PC-9 (cell line): ENCODE measurements around the gene ISM1. TPM values are rescaled to one million over a fixed set of nuclear protein-coding genes. Genes with fewer than 3 reads are reported as not detected.

Source experiments
- BruUV-seq: library from RNA; stranded (reverse); fragments of 400-500 nt; replicated peaks from 2 replicates; lab custom pipeline; 2021; lab: Mats Ljungman, UMichigan
- CTCF ChIA-PET: fragments of 300-600 bp; sonication (Branson Sonifier 250); formaldehyde crosslinking; loops from one replicate; lab custom pipeline; 2022; ENCODE audit warnings: antibody characterized with exemption; lab: Charles Lee
- POLR2A ChIA-PET: fragments of 300-600 bp; sonication (Branson Sonifier 250); formaldehyde crosslinking; loops from one replicate; lab custom pipeline; 2022; ENCODE audit warnings: antibody characterized with exemption; ENCODE audit not compliant: unreplicated experiment; lab: Charles Lee
- DNase-seq, 2 experiments: peaks; one replicate each; pipeline versions ENCODE4 v3.0.0 to v3.0.0-alpha.2; 2015 to 2022; ENCODE audit warnings: mixed read lengths in 1 of 2
- H2AFZ ChIP-seq: fragments of 200-600 bp; sonication (generic); 2 replicates; pipeline ENCODE4 v1.8.1; 2017; ENCODE audit warnings: antibody characterized with exemption
- H3F3A ChIP-seq: fragments of 200-600 bp; sonication (generic); 2 replicates; pipeline ENCODE4 v1.8.1; 2017; ENCODE audit warnings: antibody characterized with exemption, mild to moderate bottlenecking, low read depth; ENCODE audit not compliant: insufficient read depth
- H3K27ac ChIP-seq: fragments of 200-600 bp; sonication (generic); 2 replicates; pipeline ENCODE4 v1.6.1; 2016; ENCODE audit warnings: mixed run types
- H3K27me3 ChIP-seq: fragments of 200-600 bp; sonication (generic); 2 replicates; pipeline ENCODE4 v1.6.1; 2016; ENCODE audit warnings: low read depth, mixed run types; ENCODE audit not compliant: insufficient read depth
- H3K36me3 ChIP-seq: fragments of 200-600 bp; sonication (generic); 2 replicates; pipeline ENCODE4 v1.6.1; 2016; ENCODE audit warnings: low read depth, mixed run types
- H3K4me1 ChIP-seq: fragments of 200-600 bp; sonication (generic); replicated peaks from 2 replicates; pipeline ENCODE4 v1.6.1; 2016; ENCODE audit warnings: mixed run types; ENCODE audit not compliant: insufficient read depth
- H3K4me2 ChIP-seq: fragments of 200-600 bp; sonication (generic); 2 replicates; pipeline ENCODE4 v1.6.1; 2017; ENCODE audit warnings: mixed run types
- H3K4me3 ChIP-seq: fragments of 200-600 bp; sonication (generic); 2 replicates; pipeline ENCODE4 v1.6.1; 2016; ENCODE audit warnings: mixed run types
- H3K79me2 ChIP-seq: fragments of 200-600 bp; sonication (generic); 2 replicates; pipeline ENCODE4 v1.6.1; 2017; ENCODE audit warnings: low read depth, mixed run types
- H3K9me2 ChIP-seq: fragments of 200-600 bp; sonication (generic); 2 replicates; pipeline ENCODE4 v1.8.1; 2017; ENCODE audit warnings: mild to moderate bottlenecking; ENCODE audit not compliant: insufficient read depth
- H3K9me3 ChIP-seq: fragments of 200-600 bp; sonication (generic); 2 replicates; pipeline ENCODE4 v1.8.1; 2016; ENCODE audit warnings: low read depth; ENCODE audit not compliant: insufficient read depth
- H4K20me1 ChIP-seq: fragments of 200-600 bp; sonication (generic); 2 replicates; pipeline ENCODE4 v1.8.1; 2017; ENCODE audit not compliant: insufficient read depth
- EZH2 ChIP-seq: fragments of 200-600 bp; sonication (generic); IDR thresholded peaks from 2 replicates; pipeline ENCODE4 v1.8.0; 2017; ENCODE audit warnings: antibody characterized with exemption, low read depth
- intact Hi-C: fragments of 100-400 bp; cut with micrococcal nuclease; formaldehyde crosslinking; loops from one replicate; pipeline ENCODE4 v1.10.0; 2022; ENCODE audit not compliant: unreplicated experiment
- total RNA-seq: library from RNA; stranded (reverse); gene quantifications from 2 replicates; pipeline ENCODE4 v1.2.3, GENCODE V29; 2021
- TF ChIP-seq, protein P1 (sequence below): fragments of 200-600 bp; sonication (generic); conservative IDR thresholded peaks from 2 replicates; pipeline ENCODE4 v1.6.1; 2017; ENCODE audit warnings: mixed run types, antibody characterized with exemption, mild to moderate bottlenecking, moderate library complexity

The ISM1 gene
- total RNA-seq, 1 experiment from 2014 or later: not detected

- DNase-seq: no peak
- H3K9me2 ChIP-seq: no peaks in the 10 kb centered on the region
- H3K27me3 ChIP-seq: no peaks in the 10 kb centered on the region
- POLR2A ChIA-PET: interaction anchor here (0.6 to 0.7 kb wide), 2 partner anchors 21 to 49 kb away, joined by 6 read pairs; no protein-coding TSS in a partner anchor
- H3K9me3 ChIP-seq: no peaks in the 10 kb centered on the region
- TF ChIP-seq, protein P1, sequence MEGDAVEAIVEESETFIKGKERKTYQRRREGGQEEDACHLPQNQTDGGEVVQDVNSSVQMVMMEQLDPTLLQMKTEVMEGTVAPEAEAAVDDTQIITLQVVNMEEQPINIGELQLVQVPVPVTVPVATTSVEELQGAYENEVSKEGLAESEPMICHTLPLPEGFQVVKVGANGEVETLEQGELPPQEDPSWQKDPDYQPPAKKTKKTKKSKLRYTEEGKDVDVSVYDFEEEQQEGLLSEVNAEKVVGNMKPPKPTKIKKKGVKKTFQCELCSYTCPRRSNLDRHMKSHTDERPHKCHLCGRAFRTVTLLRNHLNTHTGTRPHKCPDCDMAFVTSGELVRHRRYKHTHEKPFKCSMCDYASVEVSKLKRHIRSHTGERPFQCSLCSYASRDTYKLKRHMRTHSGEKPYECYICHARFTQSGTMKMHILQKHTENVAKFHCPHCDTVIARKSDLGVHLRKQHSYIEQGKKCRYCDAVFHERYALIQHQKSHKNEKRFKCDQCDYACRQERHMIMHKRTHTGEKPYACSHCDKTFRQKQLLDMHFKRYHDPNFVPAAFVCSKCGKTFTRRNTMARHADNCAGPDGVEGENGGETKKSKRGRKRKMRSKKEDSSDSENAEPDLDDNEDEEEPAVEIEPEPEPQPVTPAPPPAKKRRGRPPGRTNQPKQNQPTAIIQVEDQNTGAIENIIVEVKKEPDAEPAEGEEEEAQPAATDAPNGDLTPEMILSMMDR: no peak
- TF ChIP-seq EZH2: no peak
- H3K4me3 ChIP-seq: no peak overlapping the region
- no peaks in the 10 kb centered on the region; the same call in 1 of the 2 replicates for H4K20me1 ChIP-seq
- no peak overlapping the region for H3K4me2 ChIP-seq
- H3F3A ChIP-seq: no peaks in the 10 kb centered on the region
- H3K27ac ChIP-seq: no peak overlapping the region
- no peaks in the 10 kb centered on the region for H3K79me2 ChIP-seq
- 0 out of 2 replicates have a peak, but pooled peaks cover 14% of the 10 kb centered on the region for H3K4me1 ChIP-seq
- CTCF ChIA-PET: interaction anchor here (0.5 kb wide), 1 partner anchor 877 kb away, joined by 4 read pairs; no protein-coding TSS in a partner anchor
- intact Hi-C loops: no loop called here
- BruUV-seq: no TSS peak
- H2AFZ ChIP-seq: no peak overlapping the region
- no peaks in the 10 kb centered on the region for H3K36me3 ChIP-seq
These were observed 7.7 kb upstream of the ISM1 start for GRCh38 chr20:13213335-13213734.

DNA sequence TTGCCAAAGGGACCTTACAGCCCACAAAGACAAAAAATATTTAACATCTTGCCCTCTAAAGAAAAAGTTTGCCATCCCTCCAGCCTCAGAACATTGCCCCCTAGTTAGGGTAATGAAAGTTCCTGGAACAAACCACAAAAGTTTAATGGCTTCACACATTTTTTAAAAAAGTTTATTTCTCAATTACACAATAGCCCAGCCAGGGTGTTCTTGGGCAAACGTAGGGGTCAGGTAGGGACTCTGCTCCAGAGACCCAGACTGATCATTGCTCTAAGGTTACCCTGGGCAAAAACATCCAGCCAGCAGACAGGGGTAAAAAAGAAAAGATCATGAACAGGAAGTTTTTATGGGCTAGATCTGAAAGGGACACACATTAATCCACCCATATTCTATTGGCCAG is 4.5 kb upstream of the ISM1 start:
- Histone ChIP-seq H4K20me1 (no peaks in the 10 kb centered on the region), H3K4me3 (no peak overlapping the region), H3K79me2 (no peaks in the 10 kb centered on the region), H3K4me2 (no peak overlapping the region), H2AFZ (no peak overlapping the region), H3K9me3 (no peaks in the 10 kb centered on the region), H3K27ac (no peak overlapping the region), H3K27me3 (0 out of 2 replicates have a peak, but pooled peaks cover 8% of the 10 kb centered on the region), H3K9me2 (no peaks in the 10 kb centered on the region), H3K36me3 (no peaks in the 10 kb centered on the region), H3F3A (no peaks in the 10 kb centered on the region), H3K4me1 (0 out of 2 replicates have a peak, but pooled peaks cover 14% of the 10 kb centered on the region)
- POLR2A ChIA-PET: no interaction called here
- CTCF ChIA-PET: no interaction called here
- DNase-seq: no peak
- TF ChIP-seq, protein P1: no peak
- TF ChIP-seq EZH2: no peak
- no TSS peak for BruUV-seq
- intact Hi-C loops: no loop called here

DNA sequence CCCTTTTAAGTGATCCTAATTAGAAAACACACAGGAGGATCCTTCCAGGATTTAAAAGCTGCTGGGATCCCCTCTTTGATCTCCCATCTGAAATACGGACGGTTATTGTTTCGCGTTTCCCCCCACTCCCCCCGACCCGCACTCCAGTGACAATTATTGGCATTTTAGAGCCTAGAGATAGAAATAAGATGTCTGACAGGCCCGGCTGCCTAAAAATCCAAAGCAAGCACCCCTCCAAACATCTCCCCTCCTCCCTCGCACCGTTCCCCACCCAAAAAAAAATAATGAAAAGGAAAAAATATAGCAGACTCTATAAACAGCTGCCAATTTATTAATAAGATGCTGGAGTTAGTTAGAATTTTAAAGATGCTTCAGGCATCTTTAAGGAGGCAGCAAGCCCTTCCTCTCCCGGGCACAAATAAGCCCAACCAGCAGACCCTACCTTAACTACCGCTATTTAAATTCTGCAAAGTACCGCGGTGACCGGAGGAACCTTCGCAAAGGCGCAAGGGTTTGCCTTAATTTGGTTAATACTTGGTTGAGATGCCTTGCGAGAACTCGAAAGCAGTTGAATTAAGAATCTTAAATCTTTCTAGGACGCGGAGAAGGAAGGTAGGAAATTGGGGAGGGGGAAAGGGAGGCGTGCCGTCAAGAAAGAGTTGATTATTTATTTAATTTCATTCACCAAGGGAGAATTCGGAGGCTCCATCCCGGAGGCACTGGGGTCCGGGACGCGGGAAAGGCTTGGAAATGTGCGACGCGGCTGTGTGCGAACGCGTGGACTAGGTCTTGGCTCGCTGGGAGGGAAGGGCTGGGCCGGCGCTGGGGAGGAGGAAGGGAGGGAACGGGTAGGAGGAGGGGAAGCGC is 1.5 kb upstream of the ISM1 start:
- Histone ChIP-seq H3K9me2 (no peaks in the 10 kb centered on the region), H3K36me3 (no peaks in the 10 kb centered on the region), H3K4me1 (no peaks in the 10 kb centered on the region), H3K4me3 (no peak overlapping the region), H3K9me3 (no peaks in the 10 kb centered on the region), H3K27ac (no peak overlapping the region), H3F3A (no peaks in the 10 kb centered on the region), H3K79me2 (no peaks in the 10 kb centered on the region), H2AFZ (no peak overlapping the region), H4K20me1 (no peaks in the 10 kb centered on the region), H3K27me3 (peaks cover 8% of the 10 kb centered on the region; the same call in 1 of the 2 replicates), H3K4me2 (no peak overlapping the region)
- POLR2A ChIA-PET: no interaction called here
- intact Hi-C loops: no loop called here
- CTCF ChIA-PET: no interaction called here
- BruUV-seq: no TSS peak
- no peak for DNase-seq
- no peak for TF ChIP-seq EZH2
- TF ChIP-seq, protein P1: no peak
